HCT116 (cell line): ENCODE data around the gene FAM241A.

ENCODE experiments used
- CTCF ChIP-seq, 3 experiments: fragments of 200-600 bp in 1 of 3; sonication (generic) in 1 of 3; IDR thresholded peaks in 2 of 3; conservative IDR thresholded peaks in 1 of 3; 2 replicates each; pipeline ENCODE4 v1.5.1; 2012 to 2017; ENCODE audit warnings: low read depth in 2 of 3, low read length in 2 of 3, antibody characterized with exemption in 1 of 3, borderline replicate concordance in 1 of 3, control low read depth in 1 of 3, mild to moderate bottlenecking in 1 of 3, mixed read lengths in 1 of 3, mixed run types in 1 of 3, moderate library complexity in 1 of 3; ENCODE audit not compliant: insufficient read depth in 1 of 3
- POLR2A ChIP-seq: IDR thresholded peaks from 2 replicates; pipeline ENCODE4 v1.7.0; 2011; ENCODE audit warnings: borderline replicate concordance; ENCODE audit not compliant: insufficient read depth, insufficient read length; ENCODE audit errors: extremely low read depth
- REST ChIP-seq: IDR thresholded peaks from 2 replicates; pipeline ENCODE4 v1.6.1; 2012; ENCODE audit warnings: low read depth

- TF ChIP-seq CTCF (IDR thresholded peaks at IDR 0.05 in 2 of 3, conservative IDR thresholded peaks at IDR 0.05 in 1 of 3; ENCODE audit: borderline replicate concordance in 1 of 3, insufficient read depth in 1 of 3, low read depth in 2 of 3, low read length in 2 of 3) = no peak
- no peak for TF ChIP-seq POLR2A
- TF ChIP-seq REST = no peak
Measured at GRCh38 chr4:112128452-112128851, 16.8 kb upstream of the FAM241A start.
